DMS 273 treated with DMSO at 0.1 percent for 48 hours (cell line): ENCODE measurements around the gene SETBP1.

Experiments used
- DNase-seq: peaks from one replicate; lab custom pipeline; 2025; lab: John Stamatoyannopoulos, UW

Gene SETBP1

GRCh38 chr18:44938720-44939665 lies 258.3 kb downstream of the SETBP1 start:
- DNase-seq = no peak

- no peak for DNase-seq
Observed at GRCh38 chr18:44941516-44941915, 260.8 kb downstream of the SETBP1 start.

- DNase-seq = no peak
Observed at GRCh38 chr18:44942073-44942472, 261.4 kb downstream of the SETBP1 start.

- no peak for DNase-seq
Observed at GRCh38 chr18:44943311-44943881, 262.7 kb downstream of the SETBP1 start.

GRCh38 chr18:44944461-44944860 lies 263.8 kb downstream of the SETBP1 start:
- DNase-seq = no peak

- no peak for DNase-seq
Observed at GRCh38 chr18:44945888-44946401, 265.3 kb downstream of the SETBP1 start.

GRCh38 chr18:44946529-44947113 lies 265.9 kb downstream of the SETBP1 start:
- DNase-seq = no peak

GRCh38 chr18:44949967-44950366 lies 269.3 kb downstream of the SETBP1 start:
- no peak for DNase-seq

GRCh38 chr18:44950685-44951195 lies 270.1 kb downstream of the SETBP1 start:
- no peak for DNase-seq

GRCh38 chr18:44951748-44952147 lies 271.1 kb downstream of the SETBP1 start:
- no peak for DNase-seq

GRCh38 chr18:44954257-44954656 lies 273.6 kb downstream of the SETBP1 start:
- no peak for DNase-seq

- DNase-seq = no peak
Observed at GRCh38 chr18:44955825-44956224, 275.1 kb downstream of the SETBP1 start.

GRCh38 chr18:44957025-44957424 lies 276.3 kb downstream of the SETBP1 start:
- no peak for DNase-seq

- DNase-seq = no peak
Observed at GRCh38 chr18:44957461-44957860, 276.8 kb downstream of the SETBP1 start.

GRCh38 chr18:44958040-44958439 lies 277.4 kb downstream of the SETBP1 start:
- no peak for DNase-seq

GRCh38 chr18:44958455-44958854 lies 277.8 kb downstream of the SETBP1 start:
- DNase-seq = no peak

- DNase-seq = no peak
Observed at GRCh38 chr18:44959013-44959412, 278.3 kb downstream of the SETBP1 start.

- DNase-seq = no peak
Observed at GRCh38 chr18:44960580-44960979, 279.9 kb downstream of the SETBP1 start.

GRCh38 chr18:44961288-44961995 lies 280.8 kb downstream of the SETBP1 start:
- DNase-seq = no peak

GRCh38 chr18:44967599-44967998 lies 286.9 kb downstream of the SETBP1 start:
- no peak for DNase-seq

GRCh38 chr18:44968336-44968735 lies 287.6 kb downstream of the SETBP1 start:
- no peak for DNase-seq

GRCh38 chr18:44969214-44969795 lies 288.6 kb downstream of the SETBP1 start:
- DNase-seq = no peak
